HepG2 (cell line): ENCODE measurements around the gene MEAK7. TPM values are rescaled to one million over a fixed set of nuclear protein-coding genes. Genes with fewer than 3 reads are reported as not detected.
A peak's percentile ranks its signal among the peaks of the same experiment; 100 is the strongest.

Source experiments
- CREM ChIP-seq, 2 experiments: sonication (generic) in 1 of 2; formaldehyde crosslinking in 1 of 2; IDR thresholded peaks; 2 replicates each; pipeline versions ENCODE4 v1.4.0 to v1.6.1; 2016 to 2020; ENCODE audit warnings: antibody characterized with exemption in 1 of 2, mild to moderate bottlenecking in 1 of 2, missing genetic modification reagents in 1 of 2
- HMG20B ChIP-seq: conservative IDR thresholded peaks from 2 replicates; pipeline ENCODE4 v1.6.1; 2016; ENCODE audit warnings: missing genetic modification reagents, missing compliant biosample characterization
- MATR3 ChIP-seq: sonication (generic); formaldehyde crosslinking; IDR thresholded peaks from 2 replicates; pipeline ENCODE4 v1.4.0; 2020; ENCODE audit warnings: missing genetic modification reagents
- NFIB ChIP-seq: sonication (generic); formaldehyde crosslinking; IDR thresholded peaks from 2 replicates; pipeline ENCODE4 v1.9.0; 2021; ENCODE audit warnings: missing genetic modification reagents, mild to moderate bottlenecking, borderline replicate concordance
- PHB2 ChIP-seq: fragments of 450-650 bp; IDR thresholded peaks from 2 replicates; pipeline ENCODE4 v1.6.1; 2018; ENCODE audit not compliant: partially characterized antibody
- SNAPC2 ChIP-seq: sonication (generic); formaldehyde crosslinking; IDR thresholded peaks from 2 replicates; pipeline ENCODE4 v1.8.1; 2022; ENCODE audit warnings: mild to moderate bottlenecking, missing genetic modification reagents
- ZEB1 ChIP-seq: IDR thresholded peaks from 2 replicates; pipeline ENCODE4 v1.6.1; 2012; ENCODE audit warnings: mild to moderate bottlenecking, low read depth, inconsistent platforms; ENCODE audit not compliant: insufficient replicate concordance
- ZMYM3 ChIP-seq: sonication (generic); formaldehyde crosslinking; IDR thresholded peaks from 2 replicates; pipeline ENCODE4 v1.5.1; 2020; ENCODE audit warnings: mild to moderate bottlenecking, missing genetic modification reagents
- ZNF225 ChIP-seq: sonication (generic); formaldehyde crosslinking; IDR thresholded peaks from 2 replicates; pipeline ENCODE4 v1.4.0; 2020; ENCODE audit warnings: mild to moderate bottlenecking, missing genetic modification reagents
- ZNF343 ChIP-seq: sonication (generic); formaldehyde crosslinking; IDR thresholded peaks from 2 replicates; pipeline ENCODE4 v1.4.0; 2020; ENCODE audit warnings: mild to moderate bottlenecking, missing genetic modification reagents
- ZNF607 ChIP-seq: sonication (generic); formaldehyde crosslinking; IDR thresholded peaks from 2 replicates; pipeline ENCODE4 v1.5.1; 2020; ENCODE audit warnings: missing genetic modification reagents, mild to moderate bottlenecking, borderline replicate concordance
- ZNF781 ChIP-seq: sonication (generic); formaldehyde crosslinking; IDR thresholded peaks from 2 replicates; pipeline ENCODE4 v1.5.1; 2020; ENCODE audit warnings: borderline replicate concordance, mild to moderate bottlenecking, missing genetic modification reagents; ENCODE audit errors: not compliant biosample characterization
- polyA plus RNA-seq, 8 experiments: library from polyadenylated mRNA; depleted of rRNA in 3 of 8; stranded (reverse) in 7 of 8; unstranded in 1 of 8; fragments of >200 nt; fragmentation: Illumina TruSeq in 4 of 8; extraction: Trizol in 4 of 8; gene quantifications; 2 replicates each; pipeline versions ENCODE4 v1.2.1 to v1.2.3, GENCODE V29; 2011 to 2016; ENCODE audit warnings: low read depth in 4 of 8, missing spikeins in 1 of 8, mixed read lengths in 1 of 8; ENCODE audit not compliant: insufficient read depth in 1 of 8
- total RNA-seq, 5 experiments: library from RNA; depleted of rRNA; stranded (reverse); fragments of >200 nt; fragmentation: Illumina TruSeq; extraction: Trizol; gene quantifications; 2 replicates each; pipeline ENCODE4 v1.2.3, GENCODE V29; 2016; ENCODE audit warnings: low read depth in 1 of 5
- TF ChIP-seq, protein P1 (sequence below): sonication (generic); formaldehyde crosslinking; IDR thresholded peaks from one replicate; pipeline ENCODE4 v1.5.1; 2020; ENCODE audit warnings: mild to moderate bottlenecking, missing genetic modification reagents; ENCODE audit errors: not compliant biosample characterization
- TF ChIP-seq, protein P2 (sequence below): sonication (generic); formaldehyde crosslinking; conservative IDR thresholded peaks from 2 replicates; pipeline ENCODE4 v1.5.0; 2020; ENCODE audit warnings: missing genetic modification reagents
- TF ChIP-seq, protein P3 (sequence below): sonication (generic); formaldehyde crosslinking; IDR thresholded peaks from 2 replicates; pipeline ENCODE4 v1.5.0; 2020; ENCODE audit warnings: missing genetic modification reagents
- TF ChIP-seq, protein P4 (sequence below): sonication (generic); formaldehyde crosslinking; conservative IDR thresholded peaks from 2 replicates; pipeline ENCODE4 v1.8.0; 2022; ENCODE audit warnings: missing genetic modification reagents

The MEAK7 gene
- total and polyA plus RNA-seq, 2 of the 13 experiments (the other 11 are each of a cell fraction or from before 2014, with no cell fraction given): 11.8 to 14.7 TPM

DNA sequence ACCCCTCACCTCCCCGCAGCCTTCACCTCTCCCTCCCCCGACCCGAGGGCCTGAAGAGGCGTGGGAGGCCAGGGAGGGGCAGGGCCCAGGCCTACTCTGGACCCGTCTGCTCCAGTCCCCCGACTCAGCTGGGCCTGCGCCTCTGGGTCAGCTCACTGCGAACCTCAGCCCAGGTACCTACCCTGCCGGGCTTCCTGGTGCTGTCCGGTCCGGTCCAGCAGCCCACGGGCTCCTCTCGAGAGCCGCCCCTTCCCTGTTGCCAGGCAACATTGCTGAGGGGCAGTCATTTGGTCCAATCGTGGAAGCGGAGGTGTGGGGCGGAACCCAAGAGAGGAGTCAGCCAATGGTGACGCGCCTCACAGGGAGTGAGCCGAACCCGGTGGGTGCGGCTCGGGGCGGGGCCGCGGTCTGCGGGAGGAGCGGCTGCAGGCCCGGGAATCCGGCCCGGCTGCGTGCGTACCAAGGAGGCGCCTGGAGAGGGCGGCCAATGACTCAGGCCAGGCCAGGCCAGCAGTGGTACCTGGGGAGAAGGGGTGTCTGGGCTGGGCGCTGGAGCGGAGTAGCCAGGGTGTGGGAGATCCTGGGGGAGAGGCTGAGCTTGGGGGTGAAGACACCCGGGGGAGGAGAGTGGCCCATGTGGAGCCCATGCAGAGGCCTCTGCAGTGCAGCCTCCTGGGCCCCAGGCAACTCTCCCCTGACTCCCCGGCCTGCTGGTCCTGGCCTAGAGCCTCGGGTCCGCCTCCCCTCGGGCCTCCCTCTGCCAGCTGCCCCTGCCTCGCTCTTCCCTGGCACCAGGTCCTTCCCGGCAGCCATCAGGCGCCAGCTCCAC is at the start of gene MEAK7 (continued):
- TF ChIP-seq, protein P1, sequence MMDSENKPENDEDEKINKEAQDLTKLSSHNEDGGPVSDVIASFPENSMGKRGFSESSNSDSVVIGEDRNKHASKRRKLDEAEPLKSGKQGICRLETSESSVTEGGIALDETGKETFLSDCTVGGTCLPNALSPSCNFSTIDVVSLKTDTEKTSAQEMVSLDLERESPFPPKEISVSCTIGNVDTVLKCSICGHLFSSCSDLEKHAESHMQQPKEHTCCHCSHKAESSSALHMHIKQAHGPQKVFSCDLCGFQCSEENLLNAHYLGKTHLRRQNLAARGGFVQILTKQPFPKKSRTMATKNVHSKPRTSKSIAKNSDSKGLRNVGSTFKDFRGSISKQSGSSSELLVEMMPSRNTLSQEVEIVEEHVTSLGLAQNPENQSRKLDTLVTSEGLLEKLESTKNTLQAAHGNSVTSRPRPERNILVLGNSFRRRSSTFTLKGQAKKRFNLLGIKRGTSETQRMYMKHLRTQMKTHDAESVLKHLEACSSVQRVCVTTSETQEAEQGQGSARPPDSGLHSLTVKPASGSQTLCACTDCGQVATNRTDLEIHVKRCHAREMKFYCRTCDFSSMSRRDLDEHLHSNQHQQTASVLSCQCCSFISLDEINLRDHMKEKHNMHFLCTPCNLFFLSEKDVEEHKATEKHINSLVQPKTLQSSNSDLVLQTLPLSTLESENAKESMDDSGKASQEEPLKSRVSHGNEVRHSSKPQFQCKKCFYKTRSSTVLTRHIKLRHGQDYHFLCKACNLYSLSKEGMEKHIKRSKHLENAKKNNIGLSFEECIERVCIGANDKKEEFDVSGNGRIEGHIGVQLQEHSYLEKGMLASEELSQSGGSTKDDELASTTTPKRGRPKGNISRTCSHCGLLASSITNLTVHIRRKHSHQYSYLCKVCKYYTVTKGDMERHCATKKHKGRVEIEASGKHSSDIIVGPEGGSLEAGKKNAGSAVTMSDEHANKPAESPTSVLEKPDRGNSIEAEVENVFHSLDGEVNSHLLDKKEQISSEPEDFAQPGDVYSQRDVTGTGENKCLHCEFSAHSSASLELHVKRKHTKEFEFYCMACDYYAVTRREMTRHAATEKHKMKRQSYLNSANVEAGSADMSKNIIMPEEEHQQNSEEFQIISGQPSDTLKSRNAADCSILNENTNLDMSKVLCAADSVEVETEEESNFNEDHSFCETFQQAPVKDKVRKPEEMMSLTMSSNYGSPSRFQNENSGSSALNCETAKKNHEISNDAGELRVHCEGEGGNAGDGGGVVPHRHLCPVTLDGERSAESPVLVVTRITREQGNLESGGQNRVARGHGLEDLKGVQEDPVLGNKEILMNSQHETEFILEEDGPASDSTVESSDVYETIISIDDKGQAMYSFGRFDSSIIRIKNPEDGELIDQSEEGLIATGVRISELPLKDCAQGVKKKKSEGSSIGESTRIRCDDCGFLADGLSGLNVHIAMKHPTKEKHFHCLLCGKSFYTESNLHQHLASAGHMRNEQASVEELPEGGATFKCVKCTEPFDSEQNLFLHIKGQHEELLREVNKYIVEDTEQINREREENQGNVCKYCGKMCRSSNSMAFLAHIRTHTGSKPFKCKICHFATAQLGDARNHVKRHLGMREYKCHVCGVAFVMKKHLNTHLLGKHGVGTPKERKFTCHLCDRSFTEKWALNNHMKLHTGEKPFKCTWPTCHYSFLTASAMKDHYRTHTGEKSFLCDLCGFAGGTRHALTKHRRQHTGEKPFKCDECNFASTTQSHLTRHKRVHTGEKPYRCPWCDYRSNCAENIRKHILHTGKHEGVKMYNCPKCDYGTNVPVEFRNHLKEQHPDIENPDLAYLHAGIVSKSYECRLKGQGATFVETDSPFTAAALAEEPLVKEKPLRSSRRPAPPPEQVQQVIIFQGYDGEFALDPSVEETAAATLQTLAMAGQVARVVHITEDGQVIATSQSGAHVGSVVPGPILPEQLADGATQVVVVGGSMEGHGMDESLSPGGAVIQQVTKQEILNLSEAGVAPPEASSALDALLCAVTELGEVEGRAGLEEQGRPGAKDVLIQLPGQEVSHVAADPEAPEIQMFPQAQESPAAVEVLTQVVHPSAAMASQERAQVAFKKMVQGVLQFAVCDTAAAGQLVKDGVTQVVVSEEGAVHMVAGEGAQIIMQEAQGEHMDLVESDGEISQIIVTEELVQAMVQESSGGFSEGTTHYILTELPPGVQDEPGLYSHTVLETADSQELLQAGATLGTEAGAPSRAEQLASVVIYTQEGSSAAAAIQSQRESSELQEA (CRISPR knock-in tag): no peak
- TF ChIP-seq ZNF343 (CRISPR knock-in tag) (no peak), SNAPC2 (peak; percentile 49; the same call in 1 of the 2 replicates), MATR3 (CRISPR knock-in tag) (no peak), ZNF781 (CRISPR knock-in tag) (peak; percentile 91), NFIB (CRISPR knock-in tag) (no peak), CREM (IDR thresholded peaks at IDR 0.05) (no peak), CREM (CRISPR knock-in tag; IDR thresholded peaks at IDR 0.05) (no peak), ZNF607 (no peak), HMG20B (CRISPR knock-in tag) (0 out of 2 replicates have a peak, but pooled peaks have one; percentile 8), ZEB1 (no peak), ZNF225 (CRISPR knock-in tag) (peak; percentile 13; the same call in 1 of the 2 replicates), PHB2 (no peak), ZMYM3 (CRISPR knock-in tag) (peak; percentile 65; the same call in 1 of the 2 replicates)
- TF ChIP-seq, protein P2, sequence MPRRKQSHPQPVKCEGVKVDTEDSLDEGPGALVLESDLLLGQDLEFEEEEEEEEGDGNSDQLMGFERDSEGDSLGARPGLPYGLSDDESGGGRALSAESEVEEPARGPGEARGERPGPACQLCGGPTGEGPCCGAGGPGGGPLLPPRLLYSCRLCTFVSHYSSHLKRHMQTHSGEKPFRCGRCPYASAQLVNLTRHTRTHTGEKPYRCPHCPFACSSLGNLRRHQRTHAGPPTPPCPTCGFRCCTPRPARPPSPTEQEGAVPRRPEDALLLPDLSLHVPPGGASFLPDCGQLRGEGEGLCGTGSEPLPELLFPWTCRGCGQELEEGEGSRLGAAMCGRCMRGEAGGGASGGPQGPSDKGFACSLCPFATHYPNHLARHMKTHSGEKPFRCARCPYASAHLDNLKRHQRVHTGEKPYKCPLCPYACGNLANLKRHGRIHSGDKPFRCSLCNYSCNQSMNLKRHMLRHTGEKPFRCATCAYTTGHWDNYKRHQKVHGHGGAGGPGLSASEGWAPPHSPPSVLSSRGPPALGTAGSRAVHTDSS (CRISPR knock-in tag): no peak
- TF ChIP-seq, protein P3, sequence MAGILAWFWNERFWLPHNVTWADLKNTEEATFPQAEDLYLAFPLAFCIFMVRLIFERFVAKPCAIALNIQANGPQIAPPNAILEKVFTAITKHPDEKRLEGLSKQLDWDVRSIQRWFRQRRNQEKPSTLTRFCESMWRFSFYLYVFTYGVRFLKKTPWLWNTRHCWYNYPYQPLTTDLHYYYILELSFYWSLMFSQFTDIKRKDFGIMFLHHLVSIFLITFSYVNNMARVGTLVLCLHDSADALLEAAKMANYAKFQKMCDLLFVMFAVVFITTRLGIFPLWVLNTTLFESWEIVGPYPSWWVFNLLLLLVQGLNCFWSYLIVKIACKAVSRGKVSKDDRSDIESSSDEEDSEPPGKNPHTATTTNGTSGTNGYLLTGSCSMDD: no peak
- TF ChIP-seq, protein P4, sequence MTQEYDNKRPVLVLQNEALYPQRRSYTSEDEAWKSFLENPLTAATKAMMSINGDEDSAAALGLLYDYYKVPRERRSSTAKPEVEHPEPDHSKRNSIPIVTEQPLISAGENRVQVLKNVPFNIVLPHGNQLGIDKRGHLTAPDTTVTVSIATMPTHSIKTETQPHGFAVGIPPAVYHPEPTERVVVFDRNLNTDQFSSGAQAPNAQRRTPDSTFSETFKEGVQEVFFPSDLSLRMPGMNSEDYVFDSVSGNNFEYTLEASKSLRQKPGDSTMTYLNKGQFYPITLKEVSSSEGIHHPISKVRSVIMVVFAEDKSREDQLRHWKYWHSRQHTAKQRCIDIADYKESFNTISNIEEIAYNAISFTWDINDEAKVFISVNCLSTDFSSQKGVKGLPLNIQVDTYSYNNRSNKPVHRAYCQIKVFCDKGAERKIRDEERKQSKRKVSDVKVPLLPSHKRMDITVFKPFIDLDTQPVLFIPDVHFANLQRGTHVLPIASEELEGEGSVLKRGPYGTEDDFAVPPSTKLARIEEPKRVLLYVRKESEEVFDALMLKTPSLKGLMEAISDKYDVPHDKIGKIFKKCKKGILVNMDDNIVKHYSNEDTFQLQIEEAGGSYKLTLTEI (CRISPR knock-in tag): no peak
